Bronchial epithelial cell (primary cell): ENCODE data around the gene SH3BP4. TPM values are rescaled to one million over a fixed set of nuclear protein-coding genes. Genes with fewer than 3 reads are reported as not detected.

ENCODE experiments used
- DNase-seq: peaks from one replicate; pipeline ENCODE4 v3.0.0-alpha.2; 2010; ENCODE audit warnings: low read depth
- FAIRE-seq: peaks from 2 replicates; lab custom pipeline; 2011; peaks lifted over from hg19 to GRCh38; lab: Jason Lieb, UNC
- H3K27me3 ChIP-seq: 2 replicates; pipeline ENCODE4 v1.5.1; 2011; ENCODE audit warnings: low read length; ENCODE audit not compliant: control insufficient read depth, insufficient read depth
- H3K36me3 ChIP-seq: 2 replicates; pipeline ENCODE4 v1.5.1; 2011; ENCODE audit warnings: low read length; ENCODE audit not compliant: control insufficient read depth, insufficient read depth
- H3K4me3 ChIP-seq: 2 replicates; pipeline ENCODE4 v1.5.1; 2011; ENCODE audit warnings: mild to moderate bottlenecking, low read depth, low read length, control low read depth
- total RNA-seq: library from RNA; depleted of rRNA; stranded (reverse); fragments of >200 nt; gene quantifications from 2 replicates; pipeline ENCODE4 v1.2.1, GENCODE V29; 2014
- TF ChIP-seq, protein P1 (sequence below): IDR thresholded peaks from 2 replicates; pipeline ENCODE4 v1.5.1; 2011; ENCODE audit warnings: mild to moderate bottlenecking, moderate library complexity, low read length, control low read depth, inconsistent platforms; ENCODE audit not compliant: insufficient read depth, severe bottlenecking

SH3BP4 gene
- total RNA-seq, 1 donor from 2014 or later = 22.1 TPM

DNA sequence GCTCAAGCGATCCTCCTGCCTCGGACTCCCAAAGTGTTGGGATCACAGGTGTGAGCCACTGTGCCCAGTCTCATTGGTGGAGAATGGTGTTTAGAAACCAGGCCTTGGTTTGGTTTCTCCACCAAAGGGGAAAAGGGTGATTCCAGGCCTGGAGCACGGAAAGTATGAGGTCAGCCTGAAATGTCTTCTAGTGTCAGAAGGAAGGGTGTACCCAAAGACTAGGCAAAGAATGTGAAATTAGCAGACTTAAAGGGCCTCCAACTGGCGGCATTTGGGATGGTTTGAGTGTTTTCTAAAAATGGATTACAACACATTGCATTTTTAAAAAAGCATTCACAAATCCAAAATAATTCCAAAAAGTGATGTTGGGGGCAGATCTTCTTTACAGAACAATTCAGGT, 139.6 kb downstream of the SH3BP4 start:
- FAIRE-seq = no peak

DNA sequence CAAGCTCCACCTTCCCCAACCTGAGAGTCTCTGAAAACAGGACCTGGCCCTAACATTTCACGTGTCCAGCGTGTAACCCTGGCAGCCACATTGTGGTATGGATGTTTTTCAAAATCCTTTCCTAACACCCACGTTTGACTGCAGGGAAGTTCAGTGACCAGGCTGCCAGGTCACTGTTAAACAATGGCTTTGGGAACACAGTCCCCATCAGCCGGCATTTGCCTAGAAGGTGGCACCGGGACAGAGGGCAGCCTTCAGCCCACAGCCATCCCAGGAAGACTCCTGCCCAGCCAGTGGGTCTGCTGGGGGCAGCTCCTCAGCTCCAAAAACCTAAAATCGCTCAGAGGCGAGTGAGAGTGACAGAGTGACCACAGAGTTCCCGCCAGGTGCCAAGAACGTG, 140.2 kb downstream of the SH3BP4 start:
- DNase-seq = no peak
- FAIRE-seq = no peak
- no peaks in the 10 kb centered on the region for H3K36me3 ChIP-seq
- no peak overlapping the region for H3K4me3 ChIP-seq
- H3K27me3 ChIP-seq = no peaks in the 10 kb centered on the region
- TF ChIP-seq, protein P1, sequence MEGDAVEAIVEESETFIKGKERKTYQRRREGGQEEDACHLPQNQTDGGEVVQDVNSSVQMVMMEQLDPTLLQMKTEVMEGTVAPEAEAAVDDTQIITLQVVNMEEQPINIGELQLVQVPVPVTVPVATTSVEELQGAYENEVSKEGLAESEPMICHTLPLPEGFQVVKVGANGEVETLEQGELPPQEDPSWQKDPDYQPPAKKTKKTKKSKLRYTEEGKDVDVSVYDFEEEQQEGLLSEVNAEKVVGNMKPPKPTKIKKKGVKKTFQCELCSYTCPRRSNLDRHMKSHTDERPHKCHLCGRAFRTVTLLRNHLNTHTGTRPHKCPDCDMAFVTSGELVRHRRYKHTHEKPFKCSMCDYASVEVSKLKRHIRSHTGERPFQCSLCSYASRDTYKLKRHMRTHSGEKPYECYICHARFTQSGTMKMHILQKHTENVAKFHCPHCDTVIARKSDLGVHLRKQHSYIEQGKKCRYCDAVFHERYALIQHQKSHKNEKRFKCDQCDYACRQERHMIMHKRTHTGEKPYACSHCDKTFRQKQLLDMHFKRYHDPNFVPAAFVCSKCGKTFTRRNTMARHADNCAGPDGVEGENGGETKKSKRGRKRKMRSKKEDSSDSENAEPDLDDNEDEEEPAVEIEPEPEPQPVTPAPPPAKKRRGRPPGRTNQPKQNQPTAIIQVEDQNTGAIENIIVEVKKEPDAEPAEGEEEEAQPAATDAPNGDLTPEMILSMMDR = no peak

More for the DNA sequence above, 139.6 kb downstream of the SH3BP4 start:
- TF ChIP-seq, protein P1 = no peak
- H3K4me3 ChIP-seq = no peak overlapping the region
- H3K36me3 ChIP-seq = no peaks in the 10 kb centered on the region
- no peak for DNase-seq
- peaks cover 4% of the 10 kb centered on the region for H3K27me3 ChIP-seq

DNA sequence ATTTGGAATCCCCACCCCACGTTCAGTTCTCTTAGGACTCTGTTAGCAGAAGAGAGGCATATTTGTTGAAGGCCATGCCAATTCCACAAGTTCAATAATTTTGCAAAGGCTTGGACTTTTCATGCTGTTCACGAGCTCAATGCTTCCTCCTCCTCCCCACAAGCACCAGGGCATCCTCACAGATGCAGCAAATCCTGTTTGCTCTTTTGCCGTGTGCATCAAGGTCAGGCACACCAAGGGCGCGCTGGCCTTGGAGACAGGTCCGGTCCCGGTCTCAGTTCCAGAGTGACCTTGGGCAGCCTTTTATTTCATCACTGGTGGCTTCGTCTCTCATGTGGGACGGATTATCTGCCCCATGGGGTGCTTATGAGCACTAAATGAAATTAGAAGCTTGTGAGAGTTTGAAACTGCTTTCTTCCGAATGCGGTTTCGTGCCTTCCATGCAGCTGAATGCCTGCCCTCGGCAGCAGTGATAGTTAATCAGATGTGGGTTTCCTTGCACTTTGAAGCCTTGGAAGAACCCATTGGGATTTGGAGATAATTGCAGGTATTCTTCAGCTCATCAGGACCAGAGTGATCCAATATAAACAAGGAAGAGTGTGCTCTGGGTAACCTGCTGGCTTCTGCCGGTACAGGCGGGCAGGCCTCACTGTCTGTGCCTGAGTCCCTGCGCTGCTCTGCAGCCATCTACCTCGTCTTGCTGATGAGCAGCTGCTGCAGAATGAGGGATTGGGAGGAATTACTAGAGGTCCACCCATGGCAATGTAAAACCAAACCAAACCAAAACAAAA, 140.8 kb downstream of the SH3BP4 start:
- no peak for FAIRE-seq
- no peak for DNase-seq

DNA sequence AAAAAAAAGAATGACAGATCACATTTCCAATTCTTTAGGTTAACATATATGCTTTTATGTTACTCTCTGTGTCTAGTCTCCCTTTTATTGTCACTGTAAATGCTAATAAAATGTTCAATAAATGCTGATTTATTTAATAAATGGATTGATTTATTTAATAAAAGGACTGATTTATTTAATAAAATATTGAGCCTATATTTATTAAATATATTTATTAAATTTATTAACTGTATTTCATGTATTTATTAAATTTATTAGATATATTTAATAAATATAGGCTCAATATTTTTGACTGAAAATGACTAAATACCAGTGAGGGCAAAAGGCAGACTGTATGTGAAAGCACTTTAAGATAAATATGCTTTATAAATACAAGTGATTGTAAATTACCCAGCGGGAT, 142.6 kb downstream of the SH3BP4 start:
- TF ChIP-seq, protein P1 = no peak
- DNase-seq = no peak
- no peaks in the 10 kb centered on the region for H3K36me3 ChIP-seq
- FAIRE-seq = no peak
- no peak overlapping the region for H3K4me3 ChIP-seq
- H3K27me3 ChIP-seq = no peaks in the 10 kb centered on the region

More for the DNA sequence above, 140.8 kb downstream of the SH3BP4 start:
- Histone ChIP-seq H3K36me3 (no peaks in the 10 kb centered on the region), H3K27me3 (no peaks in the 10 kb centered on the region), H3K4me3 (no peak overlapping the region)
- TF ChIP-seq, protein P1 = no peak

DNA sequence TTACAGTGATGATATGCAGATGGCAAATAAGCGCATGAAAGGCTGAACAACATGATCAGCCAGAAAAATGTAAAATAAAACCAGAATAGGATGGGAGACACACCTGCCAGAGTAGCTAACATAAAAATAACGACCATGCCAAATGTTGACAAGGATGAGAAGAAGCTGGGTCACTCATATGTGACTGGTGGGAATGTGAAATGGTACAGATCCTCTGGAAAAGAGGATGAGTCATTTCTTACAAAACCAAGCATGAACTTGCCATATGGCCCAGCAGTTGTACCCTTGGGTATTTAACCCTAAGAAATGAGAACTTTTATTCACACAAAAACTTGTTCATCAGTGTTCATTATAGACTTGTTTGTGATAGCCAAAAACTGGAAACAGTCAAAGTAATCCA, 143.8 kb downstream of the SH3BP4 start:
- TF ChIP-seq, protein P1 = no peak
- FAIRE-seq (no peak), DNase-seq (peak; percentile 45)
- Histone ChIP-seq H3K4me3 (no peak overlapping the region), H3K27me3 (no peaks in the 10 kb centered on the region), H3K36me3 (no peaks in the 10 kb centered on the region)
